ENCODE measurements around the gene SLC2A11. TPM values are rescaled to one million over a fixed set of nuclear protein-coding genes. Genes with fewer than 3 reads are reported as not detected.

SLC2A11 gene
- polyA plus RNA-seq, 1 donor from 2014 or later, result 45.7 TPM

DNA sequence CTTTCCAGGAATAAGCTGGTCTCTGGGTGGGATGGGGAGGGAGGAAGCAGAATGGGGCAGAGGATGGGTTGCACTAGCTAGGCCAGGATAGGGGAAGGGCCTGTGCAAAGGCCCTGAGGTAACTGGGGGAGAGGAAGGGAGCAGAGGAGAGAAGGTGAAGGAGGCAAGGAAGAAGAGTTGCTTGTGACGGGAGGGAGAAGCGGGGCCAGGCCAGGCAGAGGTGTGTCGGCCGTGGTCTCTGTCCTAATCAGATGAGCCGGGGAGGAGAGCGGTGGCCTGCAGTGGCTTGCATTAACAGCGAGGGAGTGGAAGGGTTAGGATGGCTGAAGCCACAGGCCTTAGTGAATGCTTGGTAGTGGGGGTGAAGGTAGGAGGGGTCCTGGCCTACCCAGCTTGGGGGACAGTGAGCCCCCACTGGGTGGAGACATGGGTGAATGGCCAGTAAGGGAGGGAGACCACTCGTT is 12.9 kb upstream of the SLC2A11 start:
- Histone ChIP-seq H3F3A (ENCODE audit: insufficient read depth, low read length, poor library complexity, severe bottlenecking) (no peaks in the 10 kb centered on the region), H3K9me2 (ENCODE audit: insufficient read depth, low read length) (no peaks in the 10 kb centered on the region), H4K20me1 (ENCODE audit: insufficient read depth) (no peaks in the 10 kb centered on the region), H3K4me3 (ENCODE audit: low read length) (no peak overlapping the region), H3K27ac (ENCODE audit: low read length) (no peak overlapping the region), H3K4me2 (ENCODE audit: low read length) (no peak overlapping the region), H3K79me2 (replicated peaks; ENCODE audit: insufficient read depth, low read length) (no peaks in the 10 kb centered on the region), H2AFZ (ENCODE audit: low read depth, low read length) (no peak overlapping the region), H3K9me3 (ENCODE audit: low read length) (no peaks in the 10 kb centered on the region), H3K9ac (ENCODE audit: low read length) (no peak overlapping the region), H3K36me3 (ENCODE audit: insufficient read depth, low read length) (no peaks in the 10 kb centered on the region), H3K27me3 (ENCODE audit: insufficient read depth, low read depth, low read length) (no peaks in the 10 kb centered on the region)
- TF ChIP-seq EZH2 (IDR thresholded peaks at IDR 0.05; ENCODE audit: borderline replicate concordance, insufficient read depth, low read length, poor library complexity, severe bottlenecking) (no peak), POLR2AphosphoS5 (IDR thresholded peaks at IDR 0.05) (no peak), RAD21 (conservative IDR thresholded peaks at IDR 0.05) (no peak), SMC3 (conservative IDR thresholded peaks at IDR 0.05; ENCODE audit: poor library complexity) (no peak), TAF1 (IDR thresholded peaks at IDR 0.05; ENCODE audit: low read depth) (no peak), EP300 (conservative IDR thresholded peaks at IDR 0.05; ENCODE audit: poor library complexity, severe bottlenecking) (no peak), MXI1 (conservative IDR thresholded peaks at IDR 0.05; ENCODE audit: poor library complexity, severe bottlenecking) (no peak)
- TF ChIP-seq, protein P1, sequence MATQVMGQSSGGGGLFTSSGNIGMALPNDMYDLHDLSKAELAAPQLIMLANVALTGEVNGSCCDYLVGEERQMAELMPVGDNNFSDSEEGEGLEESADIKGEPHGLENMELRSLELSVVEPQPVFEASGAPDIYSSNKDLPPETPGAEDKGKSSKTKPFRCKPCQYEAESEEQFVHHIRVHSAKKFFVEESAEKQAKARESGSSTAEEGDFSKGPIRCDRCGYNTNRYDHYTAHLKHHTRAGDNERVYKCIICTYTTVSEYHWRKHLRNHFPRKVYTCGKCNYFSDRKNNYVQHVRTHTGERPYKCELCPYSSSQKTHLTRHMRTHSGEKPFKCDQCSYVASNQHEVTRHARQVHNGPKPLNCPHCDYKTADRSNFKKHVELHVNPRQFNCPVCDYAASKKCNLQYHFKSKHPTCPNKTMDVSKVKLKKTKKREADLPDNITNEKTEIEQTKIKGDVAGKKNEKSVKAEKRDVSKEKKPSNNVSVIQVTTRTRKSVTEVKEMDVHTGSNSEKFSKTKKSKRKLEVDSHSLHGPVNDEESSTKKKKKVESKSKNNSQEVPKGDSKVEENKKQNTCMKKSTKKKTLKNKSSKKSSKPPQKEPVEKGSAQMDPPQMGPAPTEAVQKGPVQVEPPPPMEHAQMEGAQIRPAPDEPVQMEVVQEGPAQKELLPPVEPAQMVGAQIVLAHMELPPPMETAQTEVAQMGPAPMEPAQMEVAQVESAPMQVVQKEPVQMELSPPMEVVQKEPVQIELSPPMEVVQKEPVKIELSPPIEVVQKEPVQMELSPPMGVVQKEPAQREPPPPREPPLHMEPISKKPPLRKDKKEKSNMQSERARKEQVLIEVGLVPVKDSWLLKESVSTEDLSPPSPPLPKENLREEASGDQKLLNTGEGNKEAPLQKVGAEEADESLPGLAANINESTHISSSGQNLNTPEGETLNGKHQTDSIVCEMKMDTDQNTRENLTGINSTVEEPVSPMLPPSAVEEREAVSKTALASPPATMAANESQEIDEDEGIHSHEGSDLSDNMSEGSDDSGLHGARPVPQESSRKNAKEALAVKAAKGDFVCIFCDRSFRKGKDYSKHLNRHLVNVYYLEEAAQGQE (IDR thresholded peaks at IDR 0.05; ENCODE audit: borderline replicate concordance), result no peak
- TF ChIP-seq, protein P2, sequence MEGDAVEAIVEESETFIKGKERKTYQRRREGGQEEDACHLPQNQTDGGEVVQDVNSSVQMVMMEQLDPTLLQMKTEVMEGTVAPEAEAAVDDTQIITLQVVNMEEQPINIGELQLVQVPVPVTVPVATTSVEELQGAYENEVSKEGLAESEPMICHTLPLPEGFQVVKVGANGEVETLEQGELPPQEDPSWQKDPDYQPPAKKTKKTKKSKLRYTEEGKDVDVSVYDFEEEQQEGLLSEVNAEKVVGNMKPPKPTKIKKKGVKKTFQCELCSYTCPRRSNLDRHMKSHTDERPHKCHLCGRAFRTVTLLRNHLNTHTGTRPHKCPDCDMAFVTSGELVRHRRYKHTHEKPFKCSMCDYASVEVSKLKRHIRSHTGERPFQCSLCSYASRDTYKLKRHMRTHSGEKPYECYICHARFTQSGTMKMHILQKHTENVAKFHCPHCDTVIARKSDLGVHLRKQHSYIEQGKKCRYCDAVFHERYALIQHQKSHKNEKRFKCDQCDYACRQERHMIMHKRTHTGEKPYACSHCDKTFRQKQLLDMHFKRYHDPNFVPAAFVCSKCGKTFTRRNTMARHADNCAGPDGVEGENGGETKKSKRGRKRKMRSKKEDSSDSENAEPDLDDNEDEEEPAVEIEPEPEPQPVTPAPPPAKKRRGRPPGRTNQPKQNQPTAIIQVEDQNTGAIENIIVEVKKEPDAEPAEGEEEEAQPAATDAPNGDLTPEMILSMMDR (IDR thresholded peaks at IDR 0.05; ENCODE audit: poor library complexity, severe bottlenecking), result no peak

DNA sequence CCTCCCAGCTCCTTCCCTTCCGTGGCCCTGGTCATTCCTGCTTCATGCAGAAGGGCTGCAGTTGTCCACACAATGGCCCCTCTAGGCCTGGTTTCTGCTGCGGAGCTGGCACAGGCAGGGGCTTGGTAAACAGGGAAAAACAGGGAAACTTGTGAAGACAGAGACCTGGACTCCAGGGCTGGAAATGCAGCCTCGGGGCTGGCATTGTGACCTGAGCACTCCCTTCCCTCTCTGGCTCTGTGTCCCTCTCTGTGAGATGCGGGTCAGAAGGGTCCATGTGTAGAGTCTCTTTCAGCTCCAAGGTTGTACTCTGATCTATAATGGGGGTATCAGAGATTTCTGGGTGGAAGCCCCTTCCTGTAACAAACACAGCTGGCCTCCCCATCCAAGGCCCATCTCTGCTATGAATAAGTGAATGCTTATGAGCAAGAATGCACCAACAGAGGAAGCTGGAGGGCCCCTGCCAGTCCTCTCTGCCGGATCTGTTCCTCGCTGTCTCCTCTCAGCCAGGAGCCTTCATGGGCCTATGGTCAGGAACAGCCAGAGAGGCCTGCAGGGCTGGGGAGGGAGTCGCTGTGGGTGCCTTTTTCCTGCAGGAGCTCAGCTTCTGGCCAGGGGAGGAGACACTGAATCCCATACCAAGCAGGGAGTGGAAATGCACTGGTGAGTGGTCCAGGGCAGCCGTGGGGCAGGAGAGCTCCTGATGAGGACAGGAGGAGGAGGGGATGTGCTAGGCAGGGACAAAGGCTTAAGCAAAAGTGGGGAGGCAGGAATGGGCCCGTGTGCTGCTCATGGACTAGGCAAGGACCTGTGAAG is 12.2 kb upstream of the SLC2A11 start:
- H3F3A ChIP-seq (ENCODE audit: insufficient read depth, low read length, poor library complexity, severe bottlenecking), result no peaks in the 10 kb centered on the region
- H3K27ac ChIP-seq (ENCODE audit: low read length), result no peak overlapping the region

More for the DNA sequence above, 12.2 kb upstream of the SLC2A11 start:
- Histone ChIP-seq H3K4me3 (ENCODE audit: low read length) (no peak overlapping the region), H3K9me3 (ENCODE audit: low read length) (no peaks in the 10 kb centered on the region), H3K79me2 (replicated peaks; ENCODE audit: insufficient read depth, low read length) (no peaks in the 10 kb centered on the region), H3K36me3 (ENCODE audit: insufficient read depth, low read length) (no peaks in the 10 kb centered on the region), H4K20me1 (ENCODE audit: insufficient read depth) (no peaks in the 10 kb centered on the region), H3K9ac (ENCODE audit: low read length) (no peak overlapping the region), H2AFZ (ENCODE audit: low read depth, low read length) (no peak overlapping the region), H3K4me2 (ENCODE audit: low read length) (no peak overlapping the region), H3K27me3 (ENCODE audit: insufficient read depth, low read depth, low read length) (no peaks in the 10 kb centered on the region), H3K9me2 (ENCODE audit: insufficient read depth, low read length) (no peaks in the 10 kb centered on the region)
- TF ChIP-seq SMC3 (conservative IDR thresholded peaks at IDR 0.05; ENCODE audit: poor library complexity) (no peak), POLR2AphosphoS5 (IDR thresholded peaks at IDR 0.05) (no peak), EZH2 (IDR thresholded peaks at IDR 0.05; ENCODE audit: borderline replicate concordance, insufficient read depth, low read length, poor library complexity, severe bottlenecking) (no peak), EP300 (conservative IDR thresholded peaks at IDR 0.05; ENCODE audit: poor library complexity, severe bottlenecking) (no peak), RAD21 (conservative IDR thresholded peaks at IDR 0.05) (no peak), TAF1 (IDR thresholded peaks at IDR 0.05; ENCODE audit: low read depth) (no peak), MXI1 (conservative IDR thresholded peaks at IDR 0.05; ENCODE audit: poor library complexity, severe bottlenecking) (no peak)
- TF ChIP-seq, protein P1 (IDR thresholded peaks at IDR 0.05; ENCODE audit: borderline replicate concordance), result no peak
- TF ChIP-seq, protein P2 (IDR thresholded peaks at IDR 0.05; ENCODE audit: poor library complexity, severe bottlenecking), result no peak
